ENCODE results near the gene GGPS1.
"Not testable (repeated sequence)": the region's sequence is repeated elsewhere in the genome, so short reads cannot be mapped to it uniquely, and the experiment has no call there.

The GGPS1 gene

GRCh38 chr1:235339746-235340145 lies 11.4 kb downstream of the GGPS1 start:
- no peak for DNase-seq (ENCODE audit: low spot score)

GRCh38 chr1:235341334-235341733 lies 13.0 kb downstream of the GGPS1 start:
- no peak for DNase-seq (ENCODE audit: low spot score)

GRCh38 chr1:235342039-235342438 lies 13.7 kb downstream of the GGPS1 start:
- no peak for DNase-seq (ENCODE audit: low spot score)

GRCh38 chr1:235342471-235342870 lies 14.1 kb downstream of the GGPS1 start:
- no peak for DNase-seq (ENCODE audit: low spot score)

GRCh38 chr1:235343726-235344125 lies 15.4 kb downstream of the GGPS1 start:
- no peak for DNase-seq (ENCODE audit: low spot score)

- no peak for DNase-seq (ENCODE audit: low spot score)
Observed at GRCh38 chr1:235351441-235351840, 23.1 kb downstream of the GGPS1 start.

- no peak for DNase-seq (ENCODE audit: low spot score)
Observed at GRCh38 chr1:235351898-235352297, 23.5 kb downstream of the GGPS1 start.

GRCh38 chr1:235357485-235358373 lies 29.4 kb downstream of the GGPS1 start:
- no peak for DNase-seq (ENCODE audit: low spot score)

- DNase-seq (ENCODE audit: low spot score): no peak
Observed at GRCh38 chr1:235358899-235359298, 30.5 kb downstream of the GGPS1 start.

GRCh38 chr1:235364189-235364588 lies 35.8 kb downstream of the GGPS1 start:
- DNase-seq (ENCODE audit: low spot score): not testable (repeated sequence)

GRCh38 chr1:235366286-235366685 lies 37.9 kb downstream of the GGPS1 start:
- no peak for DNase-seq (ENCODE audit: low spot score)

GRCh38 chr1:235367000-235367908 lies 38.9 kb downstream of the GGPS1 start, which contains the start of gene TBCE:
Gene TBCE (plus strand): TSS chr1:235367427. CDS start chr1:235380050, 12,623 bp downstream.
- DNase-seq (ENCODE audit: low spot score): peak; percentile 82

GRCh38 chr1:235368428-235368827 lies 40.1 kb downstream of the GGPS1 start:
- DNase-seq (ENCODE audit: low spot score): no peak

- DNase-seq (ENCODE audit: low spot score): no peak
Observed at GRCh38 chr1:235369802-235370201, 41.4 kb downstream of the GGPS1 start.

GRCh38 chr1:235375919-235376605 lies 47.7 kb downstream of the GGPS1 start:
- no peak for DNase-seq (ENCODE audit: low spot score)

GRCh38 chr1:235378134-235378735 lies 49.9 kb downstream of the GGPS1 start:
- DNase-seq (ENCODE audit: low spot score): not testable (repeated sequence)

- DNase-seq (ENCODE audit: low spot score): not testable (repeated sequence)
Observed at GRCh38 chr1:235381955-235382739, 53.8 kb downstream of the GGPS1 start.

GRCh38 chr1:235385633-235386032 lies 57.3 kb downstream of the GGPS1 start:
- not testable (repeated sequence) for DNase-seq (ENCODE audit: low spot score)

GRCh38 chr1:235391874-235392273 lies 63.5 kb downstream of the GGPS1 start:
- no peak for DNase-seq (ENCODE audit: low spot score)

All from CD4-positive, alpha-beta T cell treated with Interleukin-6 at 100 ng/mL for 8 hours (primary cell).